GM19043 (cell line): ENCODE data around the gene RBM38.
A peak's percentile ranks its signal among the peaks of the same experiment; 100 is the strongest.

Experiments
- ATAC-seq: cut with Tn5 transposase; IDR thresholded peaks from one replicate; pipeline ENCODE4 v1.9.1; 2021; ENCODE audit warnings: low read depth; ENCODE audit not compliant: unreplicated experiment

RBM38 gene

DNA sequence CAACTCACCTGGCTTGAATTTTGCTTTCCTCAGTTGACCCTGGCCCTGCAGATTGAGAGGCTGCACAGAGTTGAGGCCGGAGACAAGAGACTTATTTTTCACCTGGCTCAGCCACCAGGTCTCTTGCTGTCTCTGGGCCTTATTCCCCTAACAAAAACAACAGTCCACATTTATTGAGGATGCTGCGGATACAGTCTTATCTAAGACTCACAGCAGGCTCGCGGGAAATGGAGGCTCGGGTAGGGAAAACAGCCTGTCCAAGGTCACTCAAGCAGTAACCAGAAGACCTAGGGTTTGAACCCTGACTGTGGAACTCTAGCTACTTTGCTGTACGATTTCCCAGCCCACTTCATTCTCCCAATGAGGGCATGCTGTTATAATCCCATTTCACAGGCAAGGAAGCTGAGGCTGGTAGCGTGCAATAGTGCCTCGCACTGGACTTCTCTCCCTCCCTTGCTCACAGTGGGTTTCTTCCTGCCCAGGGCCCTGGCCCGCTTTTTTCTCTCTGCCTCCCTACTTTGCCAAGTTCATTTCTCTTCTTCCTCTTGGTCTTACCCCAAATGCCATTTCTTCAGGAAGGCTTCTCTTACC, 57.7 kb downstream of the RBM38 start:
- ATAC-seq = no peak

DNA sequence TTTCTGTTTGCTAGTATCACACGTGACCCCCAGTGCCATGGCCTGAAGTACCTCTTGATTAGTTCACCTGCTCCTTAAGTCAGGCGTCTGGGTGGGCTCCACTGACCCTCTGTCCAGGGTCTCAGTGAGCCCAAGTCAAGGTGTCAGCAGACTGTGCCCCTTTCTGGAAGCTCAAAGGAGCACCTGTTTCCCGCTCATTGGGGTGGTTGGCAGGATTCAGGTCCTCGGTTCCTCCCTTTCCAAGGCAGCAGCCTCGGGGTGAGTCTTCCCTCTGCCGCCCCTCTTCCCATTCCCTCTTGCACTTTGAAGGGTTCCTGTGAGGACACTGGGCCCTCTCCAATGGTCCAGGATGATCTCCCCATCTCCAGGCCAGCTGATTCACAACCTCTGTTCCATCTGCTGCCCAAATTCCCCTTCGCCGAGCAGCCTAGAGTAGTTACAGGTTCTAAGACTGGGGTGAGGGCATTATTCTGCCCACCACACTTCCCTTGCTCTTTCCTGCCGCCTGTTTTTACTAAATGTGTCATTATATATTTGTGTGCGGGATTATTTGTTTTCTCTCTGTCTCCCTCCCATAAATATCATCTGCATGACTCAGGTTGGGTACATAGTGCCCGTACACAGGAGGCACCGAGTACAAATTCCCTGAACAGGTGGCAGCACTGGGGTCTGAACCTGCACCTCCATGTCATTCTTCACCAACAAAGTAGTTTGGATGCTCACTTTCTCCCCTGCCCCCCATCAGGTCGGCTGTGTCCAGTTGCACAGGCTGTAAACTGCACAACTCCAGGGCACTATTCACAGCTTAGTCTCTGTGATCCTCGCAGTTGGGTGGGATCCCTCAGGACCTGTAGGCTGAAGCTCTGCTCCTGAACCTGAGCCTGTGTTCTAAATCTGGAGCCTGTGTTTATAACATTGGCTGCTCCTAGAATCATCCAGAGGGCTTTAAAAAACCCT, 58.5 kb downstream of the RBM38 start:
- no peak for ATAC-seq

DNA sequence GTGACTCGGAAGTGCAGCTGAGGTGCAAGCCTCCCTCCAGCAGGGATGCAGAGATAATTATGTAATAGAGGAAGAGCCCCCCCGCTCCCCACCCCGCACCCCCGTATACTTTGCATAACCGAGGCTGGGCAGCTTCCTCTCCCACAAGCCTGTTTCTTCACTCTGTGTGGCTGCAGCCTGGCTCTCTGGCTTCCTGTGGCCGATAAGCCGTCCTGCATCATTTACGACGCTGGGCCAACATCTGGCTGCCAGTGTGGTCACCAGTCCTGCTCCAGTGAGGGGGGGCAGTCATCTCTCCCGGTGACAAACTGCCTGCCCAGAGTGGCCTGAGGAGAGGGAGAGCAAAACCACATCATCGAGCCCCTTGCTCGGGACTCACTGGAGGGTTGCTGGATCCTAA, 59.2 kb downstream of the RBM38 start:
- ATAC-seq = peak; percentile 81

DNA sequence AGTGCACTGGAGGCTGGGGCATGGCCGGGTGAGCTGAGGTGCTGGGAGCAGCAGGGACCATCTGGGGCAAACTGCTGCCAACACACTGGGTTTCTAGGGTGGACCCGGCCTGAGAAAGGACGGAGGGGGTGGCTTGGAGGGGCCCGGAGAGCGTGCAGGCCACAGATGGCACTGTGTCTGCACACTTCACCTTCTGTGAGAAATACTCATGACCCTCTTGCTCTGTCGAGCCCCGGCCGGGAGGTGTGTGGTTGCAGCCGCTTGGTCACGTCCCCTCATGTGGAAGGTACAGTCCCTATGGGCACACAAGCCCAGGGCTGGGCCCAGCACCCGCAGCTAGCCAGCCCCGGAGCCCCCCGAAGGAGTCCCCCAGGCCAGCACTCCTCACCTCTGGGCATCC, 59.7 kb downstream of the RBM38 start:
- ATAC-seq = peak; percentile 25

DNA sequence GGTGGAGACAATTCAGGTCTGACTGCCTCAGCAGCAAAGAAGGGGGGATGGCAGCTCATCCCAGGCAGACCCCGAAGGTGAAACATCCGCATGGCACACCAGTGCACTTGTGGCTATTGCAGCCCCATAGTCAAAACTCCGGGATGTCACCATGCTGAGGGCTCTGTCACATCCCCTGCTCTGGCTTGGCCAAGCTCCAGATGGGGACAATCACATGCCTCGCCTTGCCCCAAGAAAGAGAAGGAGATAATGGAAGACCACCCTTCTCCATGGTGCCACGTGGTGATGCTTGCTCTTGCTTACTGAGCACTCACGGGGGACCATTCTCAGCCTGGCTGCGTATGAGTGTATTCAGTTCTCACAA, 60.2 kb downstream of the RBM38 start:
- ATAC-seq = no peak

DNA sequence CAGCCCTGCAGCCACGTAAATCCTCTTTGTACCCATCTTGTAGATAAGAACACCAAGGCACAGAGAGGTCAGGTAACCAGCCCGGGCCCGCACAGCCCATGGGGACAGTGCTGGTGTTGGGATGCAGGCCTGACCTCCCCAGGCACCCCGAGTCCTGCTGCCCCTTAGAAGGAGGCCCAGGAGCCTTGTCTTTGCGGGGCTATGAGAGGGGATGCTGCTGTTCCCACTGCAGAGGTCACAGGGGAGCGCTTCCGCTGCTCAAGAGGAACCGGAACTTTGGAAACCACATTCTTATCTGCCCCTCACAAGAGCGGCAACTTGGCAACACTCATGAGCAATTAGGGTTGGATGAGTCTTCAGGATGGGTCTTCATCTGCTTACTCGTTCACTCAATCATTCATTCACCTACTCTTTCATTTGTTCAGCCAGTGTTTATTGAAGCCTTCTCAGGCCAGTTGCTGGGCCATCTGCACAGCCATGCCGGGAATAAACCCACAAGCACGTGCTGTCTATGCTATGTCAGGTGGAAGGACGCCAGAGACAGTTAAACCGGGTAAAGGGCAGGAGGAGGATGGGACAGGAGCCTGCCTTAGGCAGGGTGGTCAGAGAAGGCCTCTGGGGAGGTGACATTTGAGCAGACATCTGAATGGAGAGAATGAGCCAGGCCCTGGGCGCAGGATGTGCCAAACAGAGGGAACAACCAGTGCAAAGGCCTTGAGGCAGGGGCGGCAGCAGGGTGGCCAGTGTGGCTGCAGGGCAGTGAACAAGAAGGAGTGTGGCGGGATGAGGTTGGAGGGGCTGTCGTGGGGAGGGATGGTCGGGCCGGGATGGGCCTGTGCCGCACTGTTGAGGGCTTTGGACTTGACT, 60.8 kb downstream of the RBM38 start:
- no peak for ATAC-seq

DNA sequence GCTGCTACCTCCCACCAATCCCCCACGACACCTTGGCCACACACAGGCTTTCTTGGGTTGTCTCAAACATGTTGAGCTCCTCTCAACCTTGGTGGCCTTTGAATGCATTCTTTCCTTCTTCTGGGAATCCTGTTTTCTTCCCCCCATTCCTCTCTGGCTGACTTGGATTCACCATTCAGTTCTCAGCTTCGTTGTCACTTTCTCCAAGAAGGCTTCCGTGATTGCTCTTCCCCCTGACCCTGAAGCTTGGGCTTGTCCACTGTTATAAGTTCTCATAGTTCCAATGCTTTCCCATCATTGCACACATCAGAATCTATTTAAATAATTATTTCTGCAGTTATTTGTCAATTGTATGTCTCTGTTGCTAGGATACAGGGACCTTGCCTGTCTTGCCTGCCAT, 64.2 kb downstream of the RBM38 start:
- ATAC-seq = no peak

DNA sequence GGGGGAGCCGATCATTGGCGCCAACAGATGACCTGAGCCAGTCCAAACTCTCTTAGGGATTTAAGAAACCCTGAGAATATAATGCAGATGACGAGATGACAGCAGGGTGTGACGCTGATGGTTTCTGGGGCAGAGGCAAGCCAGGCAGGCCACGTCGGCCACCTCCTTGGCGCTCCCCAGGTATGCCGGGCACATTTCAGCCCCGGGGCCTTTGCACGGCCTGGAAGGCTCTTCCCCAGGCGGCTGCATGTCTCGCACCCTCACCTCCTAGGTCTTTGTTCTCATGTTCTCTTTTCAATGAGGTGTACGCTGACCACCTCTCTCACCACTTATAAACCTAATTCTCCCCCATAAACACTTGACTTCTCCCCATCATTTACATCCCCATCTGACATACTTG, 64.9 kb downstream of the RBM38 start:
- ATAC-seq = no peak

DNA sequence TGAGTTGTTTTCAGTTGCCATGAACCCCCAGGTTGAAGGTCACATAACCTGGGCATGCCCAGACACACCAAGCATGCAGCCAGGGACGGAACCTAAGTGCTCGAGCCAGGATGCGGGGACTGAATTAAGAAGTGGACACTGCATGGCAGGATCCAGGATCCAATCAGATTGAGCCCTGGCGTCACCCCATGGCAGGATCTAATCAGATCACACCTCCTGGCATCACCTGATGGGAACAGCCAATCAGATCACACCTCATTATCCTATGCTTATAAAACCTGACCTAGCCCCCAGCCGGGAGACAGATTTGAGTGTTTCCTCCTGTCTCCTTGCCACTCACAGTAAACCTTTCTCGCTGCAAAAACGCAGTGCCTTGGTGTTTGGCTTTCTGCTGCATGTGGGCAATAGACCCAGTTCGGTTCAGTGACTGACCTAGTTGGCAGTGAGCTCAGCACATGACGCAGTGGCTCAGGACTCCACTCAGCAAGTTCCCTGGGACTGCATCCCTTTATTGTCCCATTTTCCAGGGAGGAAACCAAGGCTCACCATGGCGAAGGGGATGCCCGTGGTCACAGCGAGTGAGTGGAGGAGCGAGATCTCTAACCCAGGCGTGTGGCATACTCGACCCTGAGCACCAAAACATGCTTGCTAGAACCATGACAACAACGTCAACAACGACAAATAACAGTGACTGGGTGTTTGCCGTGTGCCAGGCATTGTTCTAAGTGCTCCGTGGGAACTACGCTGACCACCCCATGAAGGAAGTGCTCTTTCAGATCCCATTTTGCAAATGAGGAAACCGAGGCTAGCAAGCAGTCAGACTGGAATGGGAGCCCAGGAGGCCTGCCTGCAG, 66.3 kb downstream of the RBM38 start:
- no peak for ATAC-seq

DNA sequence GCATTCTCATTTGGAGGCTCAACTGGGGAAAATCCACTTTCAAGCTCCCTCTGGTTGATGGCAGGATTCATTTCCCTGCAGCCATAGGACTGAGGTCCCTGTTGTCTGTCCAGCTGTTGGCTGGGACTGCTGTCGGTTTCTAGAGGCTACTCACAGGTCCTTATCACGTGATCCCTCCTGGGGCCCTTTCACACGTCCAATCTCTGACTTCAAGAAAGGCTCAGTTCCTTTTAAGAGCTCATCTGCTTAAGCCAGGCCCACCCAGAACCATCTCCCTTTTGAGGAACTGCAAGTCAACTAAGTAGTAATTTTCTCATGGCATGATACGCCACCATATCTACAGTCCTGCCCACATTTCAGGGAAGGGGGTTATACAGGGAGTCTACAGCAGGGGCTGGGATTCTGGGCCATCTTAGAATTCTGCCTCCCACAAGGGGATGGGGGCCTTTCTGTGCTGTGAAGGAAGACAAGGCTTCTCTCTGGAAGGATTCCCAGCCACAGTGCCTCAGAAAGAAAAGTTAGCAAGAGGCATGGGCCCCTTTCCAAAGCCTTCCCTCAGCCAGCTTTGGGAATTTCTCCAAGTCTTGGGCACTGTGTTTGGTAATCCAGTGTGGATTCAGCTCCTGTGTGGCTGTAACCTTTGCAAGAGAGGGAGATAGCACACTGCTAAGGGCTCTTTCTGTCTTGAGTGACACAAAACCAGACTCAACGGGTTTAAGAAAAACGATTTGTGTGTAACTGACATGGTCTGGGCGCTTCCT, 67.4 kb downstream of the RBM38 start:
- ATAC-seq = no peak
